ENCODE measurements around the gene GID8. TPM values are rescaled to one million over a fixed set of nuclear protein-coding genes. Genes with fewer than 3 reads are reported as not detected.

Gene GID8
- total RNA-seq, 1 experiment from 2014 or later, result 37.2 TPM

- intact Hi-C loops (cut with micrococcal nuclease), result no loop called here
- Histone ChIP-seq H3K36me3 (ENCODE audit: low read depth, low read length) (no peaks in the 10 kb centered on the region), H3K79me2 (ENCODE audit: low read length) (no peaks in the 10 kb centered on the region), H3K27me3 (ENCODE audit: low read length) (peaks cover 30% of the 10 kb centered on the region), H3K9me2 (replicated peaks; ENCODE audit: low read length) (no peaks in the 10 kb centered on the region), H3F3A (ENCODE audit: low read length, unreplicated experiment) (no peaks in the 10 kb centered on the region), H3K9me3 (ENCODE audit: low read length) (no peaks in the 10 kb centered on the region), H3K27ac (ENCODE audit: low read length) (no peak overlapping the region), H2AFZ (ENCODE audit: low read length) (no peak overlapping the region), H3K4me1 (ENCODE audit: insufficient read depth, low read length) (no peaks in the 10 kb centered on the region), H3K4me2 (ENCODE audit: low read length) (no peak overlapping the region), H3K9ac (ENCODE audit: low read length) (no peak overlapping the region), H4K20me1 (ENCODE audit: low read length) (no peaks in the 10 kb centered on the region), H3K4me3 (ENCODE audit: low read length) (no peak overlapping the region)
- ChIA-PET CTCF (no interaction called here), POLR2A (ENCODE audit: unreplicated experiment) (no interaction called here)
- DNase-seq (no peak), ATAC-seq (no peak)
- no TSS peak for BruUV-seq (replicated peaks)
- TF ChIP-seq CTCF (conservative IDR thresholded peaks at IDR 0.05; ENCODE audit: low read depth, low read length) (no peak), EZH2 (IDR thresholded peaks at IDR 0.05; ENCODE audit: low read length, unreplicated experiment) (no peak), EZH2phosphoT487 (IDR thresholded peaks at IDR 0.05; ENCODE audit: borderline replicate concordance, low read length) (no peak)
Observed at GRCh38 chr20:62987114-62987513, 49.2 kb downstream of the GID8 start.

- no peak for TF ChIP-seq EZH2 (IDR thresholded peaks at IDR 0.05; ENCODE audit: low read length, unreplicated experiment)
- no peak for TF ChIP-seq CTCF (conservative IDR thresholded peaks at IDR 0.05; ENCODE audit: low read depth, low read length)
- H3K27ac ChIP-seq (ENCODE audit: low read length), result no peak overlapping the region
- BruUV-seq (replicated peaks), result no TSS peak
- CTCF ChIA-PET, result no interaction called here
- no peaks in the 10 kb centered on the region for H3K4me1 ChIP-seq (ENCODE audit: insufficient read depth, low read length)
- peak overlapping the region; percentile 44 for H3K4me3 ChIP-seq (ENCODE audit: low read length)
- no peak for DNase-seq
- H3K27me3 ChIP-seq (ENCODE audit: low read length), result peaks cover 27% of the 10 kb centered on the region
- no peak for ATAC-seq
- H3K4me2 ChIP-seq (ENCODE audit: low read length), result peak overlapping the region; percentile 54
- POLR2A ChIA-PET (ENCODE audit: unreplicated experiment), result no interaction called here
- H3K36me3 ChIP-seq (ENCODE audit: low read depth, low read length), result no peaks in the 10 kb centered on the region
- intact Hi-C loops (cut with micrococcal nuclease), result no loop called here
- H3K9ac ChIP-seq (ENCODE audit: low read length), result no peak overlapping the region
- H3K79me2 ChIP-seq (ENCODE audit: low read length), result no peaks in the 10 kb centered on the region
- no peaks in the 10 kb centered on the region for H4K20me1 ChIP-seq (ENCODE audit: low read length)
- no peaks in the 10 kb centered on the region for H3F3A ChIP-seq (ENCODE audit: low read length, unreplicated experiment)
- no peaks in the 10 kb centered on the region for H3K9me3 ChIP-seq (ENCODE audit: low read length)
- H3K9me2 ChIP-seq (replicated peaks; ENCODE audit: low read length), result no peaks in the 10 kb centered on the region
- peak overlapping the region; percentile 53 for H2AFZ ChIP-seq (ENCODE audit: low read length)
Observed at GRCh38 chr20:62989201-62989601, 51.3 kb downstream of the GID8 start.

GRCh38 chr20:62990306-62990825 lies 52.4 kb downstream of the GID8 start:
- Histone ChIP-seq H3K4me3 (ENCODE audit: low read length) (no peak overlapping the region), H3K27ac (ENCODE audit: low read length) (no peak overlapping the region), H3K4me2 (ENCODE audit: low read length) (no peak overlapping the region), H3K4me1 (ENCODE audit: insufficient read depth, low read length) (no peaks in the 10 kb centered on the region), H3F3A (ENCODE audit: low read length, unreplicated experiment) (no peaks in the 10 kb centered on the region), H3K27me3 (ENCODE audit: low read length) (peaks cover 29% of the 10 kb centered on the region), H2AFZ (ENCODE audit: low read length) (no peak overlapping the region), H3K79me2 (ENCODE audit: low read length) (no peaks in the 10 kb centered on the region), H3K9ac (ENCODE audit: low read length) (no peak overlapping the region), H3K36me3 (ENCODE audit: low read depth, low read length) (no peaks in the 10 kb centered on the region), H3K9me3 (ENCODE audit: low read length) (no peaks in the 10 kb centered on the region), H3K9me2 (replicated peaks; ENCODE audit: low read length) (no peaks in the 10 kb centered on the region), H4K20me1 (ENCODE audit: low read length) (no peaks in the 10 kb centered on the region)
- BruUV-seq (replicated peaks), result no TSS peak
- intact Hi-C loops (cut with micrococcal nuclease), result no loop called here
- ATAC-seq (no peak), DNase-seq (no peak)
- TF ChIP-seq CTCF (conservative IDR thresholded peaks at IDR 0.05; ENCODE audit: low read depth, low read length) (no peak), EZH2 (IDR thresholded peaks at IDR 0.05; ENCODE audit: low read length, unreplicated experiment) (no peak), EZH2phosphoT487 (IDR thresholded peaks at IDR 0.05; ENCODE audit: borderline replicate concordance, low read length) (no peak)
- ChIA-PET POLR2A (ENCODE audit: unreplicated experiment) (no interaction called here), CTCF (no interaction called here)
